ENCODE results near the gene HDAC4.

DNA sequence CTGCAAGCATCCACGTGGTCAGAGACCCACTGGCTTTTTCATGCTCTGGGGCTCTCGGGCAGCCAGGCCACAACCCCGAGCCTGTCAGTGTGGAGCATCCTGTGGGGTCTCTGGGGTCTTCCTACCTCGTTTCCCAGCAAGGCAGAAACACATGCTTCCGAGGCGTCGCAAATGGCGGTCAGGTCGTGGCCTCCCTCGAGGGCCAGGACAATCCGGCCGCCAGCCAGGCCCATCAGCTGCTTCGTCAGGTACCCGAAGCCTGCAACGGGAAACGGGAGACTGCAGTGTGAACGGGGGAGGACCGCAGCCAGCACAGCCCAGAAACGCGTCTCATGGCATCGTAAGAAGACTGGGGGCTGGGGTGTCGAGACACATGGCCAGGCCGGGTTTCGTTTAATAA is 334.2 kb downstream of the HDAC4 start:
- no peak for TF ChIP-seq ZNF274 (IDR thresholded peaks at IDR 0.05; ENCODE audit: low read depth, low read length)
- no peak for TF ChIP-seq YY1 (IDR thresholded peaks at IDR 0.05; ENCODE audit: insufficient read depth, insufficient read length)
